COLO668 (cell line): ENCODE measurements around the gene CNNM1.
A peak's percentile ranks its signal among the peaks of the same experiment; 100 is the strongest.

ENCODE experiments used
- DNase-seq: peaks from one replicate; lab custom pipeline; 2025; ENCODE audit not compliant: unreplicated experiment; lab: John Stamatoyannopoulos, UW

Gene CNNM1

DNA sequence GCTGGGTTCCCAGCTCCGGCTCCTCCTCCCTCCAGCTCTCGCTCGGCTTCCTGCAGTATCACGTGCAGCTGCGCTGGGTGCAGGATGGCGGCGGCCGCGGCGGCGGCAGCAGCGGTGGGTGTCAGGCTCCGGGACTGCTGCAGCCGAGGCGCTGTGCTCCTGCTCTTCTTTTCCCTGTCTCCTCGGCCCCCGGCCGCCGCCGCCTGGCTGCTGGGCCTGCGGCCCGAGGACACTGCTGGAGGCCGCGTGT is at the start of gene CNNM1:
Gene CNNM1 (plus strand): TSS at position 53 of the 250 bp plus-strand sequence. CDS start 32 bp downstream, at position 85.
- peak; percentile 69 for DNase-seq

DNA sequence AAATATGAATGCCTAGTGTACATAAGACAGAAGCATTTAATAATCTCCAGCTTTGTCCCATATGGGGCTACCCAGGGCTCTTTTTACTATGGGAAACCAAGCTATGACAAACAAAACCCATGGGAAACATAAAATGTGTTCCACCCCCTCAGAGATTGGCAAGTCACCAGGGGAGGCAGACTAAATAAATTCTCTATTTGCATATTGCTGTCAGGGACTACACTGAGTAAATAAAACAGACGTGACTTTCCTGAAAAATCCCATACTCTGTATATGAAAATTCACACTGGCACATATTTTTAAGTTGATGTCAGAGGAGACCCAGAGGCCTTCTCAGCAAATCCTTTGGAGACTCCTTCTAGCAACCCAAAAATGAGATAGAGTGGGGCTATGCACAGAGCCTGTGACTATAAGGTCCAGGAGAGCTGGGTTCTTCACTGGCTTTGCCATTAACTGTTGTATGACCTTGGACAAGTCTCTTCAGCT is 49.5 kb upstream of the CNNM1 start:
- no peak for DNase-seq

DNA sequence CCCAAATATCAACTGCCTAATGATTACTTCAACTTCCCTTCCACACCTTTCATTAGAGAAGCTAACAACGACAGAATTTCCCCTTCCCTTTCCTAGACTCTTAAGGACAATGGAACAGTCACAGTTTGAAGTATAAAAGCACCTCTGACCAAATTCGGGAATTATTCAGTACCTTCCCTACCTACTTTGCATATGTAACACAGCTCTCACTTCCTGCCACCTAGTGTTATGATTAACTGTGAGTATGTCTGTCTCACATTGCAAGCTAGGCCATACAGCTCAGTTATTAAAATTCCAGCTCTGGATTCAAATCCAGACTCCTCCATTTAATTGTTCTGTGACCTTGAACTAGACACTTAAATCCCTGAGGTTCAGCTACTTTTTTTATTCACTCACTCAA is 48.7 kb upstream of the CNNM1 start:
- no peak for DNase-seq

DNA sequence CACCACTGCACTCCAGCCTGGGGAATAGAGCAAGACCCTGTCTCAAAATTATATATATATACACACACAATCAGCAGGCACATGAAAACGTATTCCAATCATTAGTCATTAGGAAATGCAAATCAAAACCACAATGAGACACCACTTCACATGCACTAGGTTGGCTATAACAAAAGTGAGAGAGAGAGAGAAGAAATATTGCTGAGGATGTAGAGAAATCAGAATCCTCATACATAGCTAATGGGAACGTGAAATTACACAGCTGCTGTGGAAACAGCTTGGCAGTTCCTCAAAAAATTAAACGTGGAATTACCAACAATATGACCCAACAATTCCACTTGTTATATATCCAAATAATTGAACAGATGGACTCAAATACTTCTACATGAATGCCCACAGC is 43.3 kb upstream of the CNNM1 start:
- DNase-seq, result no peak

DNA sequence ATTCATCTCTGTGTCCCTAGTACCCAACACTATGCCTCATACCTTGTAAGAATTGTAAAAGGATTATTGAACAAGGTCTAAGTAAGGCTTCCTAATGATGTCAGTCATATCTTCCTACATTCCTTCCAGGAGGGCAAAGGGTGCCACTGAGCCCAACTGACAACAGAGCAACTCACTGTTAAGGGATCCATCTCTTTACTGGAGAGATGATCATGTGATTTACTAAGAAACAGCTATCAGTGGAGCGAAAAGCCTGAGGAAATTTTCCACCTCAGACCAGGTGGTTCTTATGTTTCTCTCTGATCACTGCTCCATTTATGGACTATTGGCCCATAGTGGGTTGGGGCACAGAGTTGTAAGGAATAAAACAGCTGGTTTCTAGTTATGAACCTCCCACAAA is 38.9 kb upstream of the CNNM1 start:
- DNase-seq, result no peak

DNA sequence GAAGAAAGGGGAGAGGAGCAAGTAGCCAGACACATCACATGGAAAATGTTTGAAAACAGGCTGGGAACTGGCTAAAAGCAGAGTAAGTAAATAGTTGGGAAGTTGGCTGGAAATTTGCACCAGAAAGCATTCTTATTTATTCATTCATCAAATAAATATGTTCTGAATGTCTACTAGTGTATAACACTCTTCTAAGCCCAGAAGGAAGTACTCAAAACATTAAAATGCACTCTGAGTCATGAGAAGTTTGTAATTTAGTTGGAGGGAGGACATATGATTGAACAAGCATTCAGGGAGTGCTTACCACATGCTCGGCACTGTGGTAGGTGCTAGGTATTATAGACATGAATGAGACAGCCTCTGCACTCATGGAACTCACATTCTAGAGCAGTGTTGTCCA is 37.0 kb upstream of the CNNM1 start:
- DNase-seq, result no peak

DNA sequence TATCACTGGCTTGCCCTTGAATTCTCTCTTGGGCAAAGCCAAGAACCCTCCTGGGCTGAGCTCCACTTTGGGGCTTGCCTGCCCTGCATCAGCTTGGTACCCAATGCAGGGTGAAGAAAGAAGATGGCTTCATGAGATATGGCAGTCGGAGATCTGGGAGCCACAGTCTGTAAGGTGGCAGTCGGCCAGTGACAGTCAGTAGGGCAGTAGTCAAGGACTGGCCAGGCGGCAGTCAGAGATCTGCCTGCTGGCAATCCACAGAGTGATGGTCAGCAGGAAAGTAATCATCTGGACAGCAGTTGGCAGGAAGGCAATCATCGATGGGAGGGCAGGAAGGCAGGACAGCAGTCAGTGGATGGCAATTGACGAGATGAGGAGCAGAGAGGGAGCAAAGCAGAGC is 32.6 kb upstream of the CNNM1 start:
- DNase-seq, result no peak

DNA sequence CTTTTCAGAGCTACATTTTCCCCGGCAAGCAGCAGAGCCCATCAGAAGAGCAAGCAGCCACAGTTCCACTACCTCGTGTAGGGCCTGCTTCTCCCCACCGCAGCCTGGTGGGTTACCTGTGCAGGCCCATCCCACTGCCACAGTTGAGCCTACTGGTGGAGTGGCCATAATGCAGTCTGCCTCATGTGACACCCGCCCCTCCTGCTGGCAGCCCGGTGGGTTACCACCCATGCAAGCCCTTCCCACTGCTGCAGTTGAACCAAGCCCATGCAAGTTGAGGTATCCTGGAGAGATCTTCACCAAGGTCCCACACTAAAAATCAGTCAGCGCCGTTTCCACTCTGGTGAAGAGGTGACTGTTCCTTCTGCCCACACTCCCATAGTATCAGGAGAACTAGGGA is 32.1 kb upstream of the CNNM1 start:
- no peak for DNase-seq

DNA sequence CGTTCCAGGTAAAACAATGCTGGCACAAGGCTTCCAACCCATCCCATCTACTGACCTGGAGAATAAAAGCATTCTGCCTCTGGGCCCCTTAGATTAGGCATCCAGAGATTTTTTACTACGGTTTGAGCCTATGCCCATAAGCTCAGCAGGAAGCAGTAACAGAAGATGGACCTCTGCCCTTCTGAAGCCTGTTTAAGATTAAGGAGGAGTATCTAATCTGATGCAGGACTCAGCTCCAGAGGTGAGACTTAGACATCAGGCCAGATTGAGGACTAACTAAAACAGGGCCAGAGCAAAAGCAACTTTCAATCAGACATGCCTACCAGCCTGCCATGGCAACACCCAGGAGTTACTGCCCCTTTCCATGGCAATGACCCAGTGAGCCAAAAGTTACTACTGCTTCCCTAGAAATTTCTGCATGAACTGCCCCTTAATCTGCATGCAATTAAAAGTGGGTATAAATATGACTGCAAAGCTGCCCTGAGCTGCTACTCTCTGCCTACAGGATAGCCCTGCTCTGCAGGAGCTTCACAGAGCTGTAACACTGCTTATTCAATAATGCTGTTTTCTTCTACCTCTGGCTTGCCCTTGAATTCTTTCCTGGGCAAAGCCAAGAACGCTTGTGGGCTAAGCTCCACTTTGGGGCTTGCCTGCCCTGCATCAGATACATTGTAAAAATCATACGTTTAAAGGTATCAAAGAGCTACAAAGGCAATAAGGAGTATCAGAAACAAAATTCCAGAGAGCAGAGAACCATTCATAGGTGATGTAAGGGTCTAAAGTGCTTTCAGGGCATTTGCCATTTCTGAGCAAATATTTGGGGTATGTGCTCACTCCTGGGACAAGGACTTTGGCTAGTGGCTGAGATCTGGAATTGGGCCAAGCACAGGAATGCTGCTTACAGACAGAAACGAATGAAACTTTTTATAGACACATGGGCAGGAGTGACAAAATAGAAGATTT is 25.0 kb upstream of the CNNM1 start:
- DNase-seq, result no peak

DNA sequence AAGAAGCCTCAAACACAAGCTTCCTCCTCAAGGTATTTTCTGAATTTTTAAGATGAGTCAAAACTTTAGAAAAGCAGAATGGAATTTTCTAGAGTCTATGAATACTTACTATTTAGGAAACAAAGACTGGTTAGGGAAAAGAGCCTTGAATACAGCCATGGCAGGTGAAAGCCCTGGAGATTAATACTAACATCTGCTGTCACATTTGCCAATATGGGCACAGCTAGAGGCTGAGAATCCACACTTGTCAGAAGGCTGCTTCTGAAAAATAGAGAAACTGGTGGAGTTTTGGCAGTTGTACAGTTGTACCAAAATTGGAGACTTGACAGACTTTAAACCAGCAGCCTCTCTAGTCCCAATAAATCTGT is 24.3 kb upstream of the CNNM1 start:
- DNase-seq, result no peak

DNA sequence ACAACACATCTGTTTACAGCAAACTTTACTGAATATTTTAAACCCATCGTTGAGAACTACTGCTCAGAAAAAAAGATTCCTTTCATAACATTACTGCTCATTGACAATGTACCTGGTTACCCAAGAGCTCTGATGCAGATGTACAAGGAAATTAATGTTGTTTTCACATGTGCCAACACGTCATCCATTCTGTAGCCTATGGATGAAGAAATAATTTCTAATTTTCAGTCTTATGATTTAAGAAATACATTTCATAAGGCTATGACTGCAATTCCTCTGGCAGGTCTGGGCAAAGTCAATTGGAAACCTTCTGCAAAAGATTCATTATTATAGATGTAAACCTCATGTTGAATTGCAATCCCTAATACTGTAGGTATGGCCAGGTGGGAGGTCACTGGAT is 16.7 kb upstream of the CNNM1 start:
- DNase-seq, result no peak

DNA sequence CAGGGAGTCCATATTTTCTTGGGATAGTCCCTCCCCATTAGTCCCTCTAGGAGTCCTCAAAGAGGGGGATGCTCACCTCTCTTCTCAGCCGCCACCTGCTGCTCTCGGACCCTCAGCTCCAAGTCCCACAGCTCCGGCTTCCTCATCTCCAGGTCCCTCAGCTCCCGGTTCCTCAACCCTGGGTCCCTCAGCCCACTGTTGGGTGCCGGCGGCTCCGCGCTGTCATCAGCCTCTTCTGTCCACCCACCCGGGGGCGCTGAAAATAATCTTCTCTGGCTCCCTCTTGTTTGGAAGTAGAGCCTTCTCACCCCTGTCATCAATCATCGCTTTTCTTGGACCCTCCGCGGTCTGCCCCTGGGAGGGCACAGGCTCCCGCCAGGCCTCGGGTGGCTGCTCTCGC is 13.3 kb upstream of the CNNM1 start:
- no peak for DNase-seq

DNA sequence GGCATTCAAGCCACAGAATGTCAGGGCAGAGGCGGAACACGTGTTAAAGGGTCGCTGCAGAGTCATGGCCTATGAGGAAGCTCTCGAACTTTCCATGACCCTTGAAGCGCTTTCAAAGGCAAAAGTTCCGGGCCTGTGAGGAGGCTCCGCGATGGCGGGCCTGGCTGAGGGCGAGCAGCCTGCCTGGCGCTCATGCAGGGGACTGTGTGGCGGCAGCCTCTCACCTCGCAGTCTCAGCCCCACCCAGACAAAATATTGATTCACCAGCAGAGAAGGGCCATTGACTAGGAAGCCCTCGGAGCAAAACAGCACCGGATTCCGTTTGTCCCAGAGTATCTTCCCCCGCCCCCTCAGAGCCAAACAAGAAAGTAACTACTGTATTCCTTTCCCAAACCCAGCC is 12.8 kb upstream of the CNNM1 start:
- DNase-seq, result no peak

DNA sequence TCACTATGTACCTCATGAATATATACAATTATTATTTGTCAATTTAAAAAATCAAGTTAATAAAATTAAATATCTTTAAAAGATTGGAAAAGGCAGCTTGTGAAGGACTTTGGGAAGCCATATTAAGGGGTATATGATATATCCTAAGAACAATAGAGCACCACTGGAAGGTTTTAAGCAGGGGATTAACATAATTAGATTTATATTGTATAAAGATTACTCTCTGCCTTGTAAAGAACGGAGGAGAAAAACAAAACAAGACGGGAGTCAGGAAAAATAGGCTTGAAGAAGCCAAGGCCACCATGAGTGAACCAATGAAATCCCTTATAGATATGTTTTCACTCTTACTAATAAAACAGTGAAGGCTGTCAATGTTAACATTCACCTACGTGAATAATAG is 11.1 kb upstream of the CNNM1 start:
- DNase-seq, result no peak

DNA sequence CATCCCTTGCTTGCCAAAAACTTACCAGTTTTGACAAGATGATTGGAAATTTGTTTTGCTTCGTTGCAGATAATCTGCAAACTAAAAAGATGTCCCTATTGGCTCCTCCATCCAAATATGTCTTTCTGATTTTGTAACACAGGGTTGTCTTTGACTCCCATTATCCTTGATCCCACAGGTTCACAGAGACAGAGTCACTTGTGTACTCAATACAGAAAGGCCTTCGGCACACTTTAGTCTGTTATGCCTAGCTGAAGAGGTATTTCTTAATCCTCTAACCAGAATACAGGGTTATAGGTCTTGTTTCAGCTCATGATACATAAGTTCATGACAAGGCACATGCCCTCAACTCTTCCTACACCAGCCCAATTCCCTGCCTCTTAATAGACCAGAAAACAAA is 10.7 kb upstream of the CNNM1 start:
- DNase-seq, result no peak

DNA sequence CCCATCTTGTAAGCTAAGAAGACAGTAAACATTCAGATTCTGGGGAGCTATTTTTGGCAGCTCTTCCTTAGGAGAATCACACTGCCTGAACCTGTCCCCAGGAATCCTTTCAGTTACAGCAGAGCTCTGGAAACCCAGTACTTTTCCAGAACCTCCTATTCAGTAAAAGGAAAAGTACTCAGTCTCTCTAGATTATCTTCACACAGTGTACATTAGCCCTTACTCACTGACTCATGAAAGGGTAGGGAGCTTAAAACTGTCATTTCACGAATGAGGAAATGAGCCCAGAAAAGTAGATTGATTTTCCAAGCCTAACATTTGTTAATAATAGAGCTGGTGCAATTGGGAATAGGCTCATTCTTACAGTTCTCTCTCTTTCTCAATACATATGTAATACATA is 3.9 kb upstream of the CNNM1 start:
- DNase-seq, result no peak

DNA sequence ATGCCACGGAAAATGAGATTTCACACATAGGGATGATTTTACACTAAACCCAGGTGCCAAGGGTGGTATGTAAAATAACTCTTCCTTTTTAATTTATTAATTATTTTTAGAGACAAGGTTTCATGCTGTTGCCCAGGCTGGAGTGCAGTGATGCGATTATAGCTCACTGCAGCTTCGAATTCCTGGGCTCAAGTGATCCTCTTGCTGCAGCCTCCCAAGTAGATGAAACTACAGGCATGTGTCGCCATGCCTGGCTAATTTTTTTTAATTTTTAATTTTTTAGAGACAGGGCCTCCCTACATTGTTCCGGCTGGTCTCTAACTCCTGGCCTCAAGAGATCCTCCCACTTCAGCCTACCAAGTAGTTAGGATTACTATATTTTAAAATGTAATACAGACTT is 2.3 kb upstream of the CNNM1 start:
- DNase-seq, result no peak

DNA sequence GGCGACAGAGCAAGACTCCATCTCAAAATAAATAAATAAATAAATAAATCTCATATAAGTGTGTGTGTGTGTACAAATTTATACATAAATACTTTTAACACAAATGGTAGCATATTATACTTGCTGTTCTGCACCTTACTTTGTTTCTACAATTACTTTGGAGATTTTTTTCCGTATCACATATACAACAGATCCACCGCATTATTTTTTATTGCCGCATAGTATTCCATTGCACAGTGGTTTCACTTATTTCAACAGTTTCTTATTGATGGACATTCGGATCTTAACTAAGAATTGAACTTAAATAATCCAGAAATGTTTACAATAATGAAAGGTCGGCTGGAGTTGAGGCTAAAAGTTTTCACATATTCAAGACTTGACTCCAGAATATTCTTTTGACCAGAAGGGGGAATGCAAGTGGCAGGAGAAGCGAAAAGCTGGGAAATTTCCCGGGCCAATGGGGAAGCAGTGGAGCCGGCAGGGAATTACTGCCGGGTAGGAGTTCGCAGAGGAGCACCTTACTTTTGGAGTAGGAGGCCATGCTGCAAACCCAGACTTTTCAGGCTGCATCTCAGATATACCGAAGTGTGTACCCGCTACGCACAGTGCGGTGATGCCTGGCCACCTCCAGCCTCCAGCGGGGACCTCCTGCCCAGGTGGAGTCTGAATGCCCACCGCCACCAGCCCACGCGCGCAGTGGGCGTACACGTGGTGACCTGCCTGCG is 415 bp upstream of the CNNM1 start:
- no peak for DNase-seq

DNA sequence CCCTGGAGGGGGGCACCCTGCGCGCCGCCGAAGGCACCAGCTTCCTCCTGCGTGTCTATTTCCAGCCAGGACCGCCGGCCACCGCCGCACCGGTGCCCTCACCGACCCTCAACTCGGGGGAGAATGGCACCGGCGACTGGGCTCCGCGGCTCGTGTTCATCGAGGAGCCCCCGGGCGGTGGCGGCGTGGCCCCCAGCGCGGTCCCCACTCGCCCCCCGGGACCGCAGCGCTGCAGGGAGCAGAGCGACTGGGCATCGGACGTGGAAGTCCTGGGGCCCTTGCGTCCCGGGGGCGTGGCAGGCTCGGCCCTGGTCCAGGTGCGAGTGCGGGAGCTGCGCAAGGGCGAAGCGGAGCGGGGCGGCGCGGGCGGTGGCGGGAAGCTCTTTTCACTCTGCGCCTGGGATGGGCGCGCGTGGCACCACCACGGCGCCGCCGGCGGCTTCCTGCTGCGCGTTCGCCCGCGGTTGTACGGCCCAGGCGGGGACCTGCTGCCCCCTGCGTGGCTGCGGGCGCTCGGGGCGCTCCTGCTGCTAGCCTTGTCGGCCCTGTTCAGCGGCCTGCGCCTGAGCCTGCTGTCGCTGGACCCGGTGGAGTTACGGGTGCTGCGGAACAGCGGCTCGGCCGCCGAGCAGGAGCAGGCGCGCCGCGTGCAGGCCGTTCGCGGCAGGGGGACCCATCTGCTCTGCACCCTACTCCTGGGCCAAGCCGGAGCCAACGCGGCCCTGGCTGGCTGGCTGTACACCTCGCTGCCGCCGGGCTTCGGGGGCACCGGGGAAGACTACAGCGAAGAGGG is 594 bp downstream of the CNNM1 start:
- DNase-seq, result peak; percentile 69

DNA sequence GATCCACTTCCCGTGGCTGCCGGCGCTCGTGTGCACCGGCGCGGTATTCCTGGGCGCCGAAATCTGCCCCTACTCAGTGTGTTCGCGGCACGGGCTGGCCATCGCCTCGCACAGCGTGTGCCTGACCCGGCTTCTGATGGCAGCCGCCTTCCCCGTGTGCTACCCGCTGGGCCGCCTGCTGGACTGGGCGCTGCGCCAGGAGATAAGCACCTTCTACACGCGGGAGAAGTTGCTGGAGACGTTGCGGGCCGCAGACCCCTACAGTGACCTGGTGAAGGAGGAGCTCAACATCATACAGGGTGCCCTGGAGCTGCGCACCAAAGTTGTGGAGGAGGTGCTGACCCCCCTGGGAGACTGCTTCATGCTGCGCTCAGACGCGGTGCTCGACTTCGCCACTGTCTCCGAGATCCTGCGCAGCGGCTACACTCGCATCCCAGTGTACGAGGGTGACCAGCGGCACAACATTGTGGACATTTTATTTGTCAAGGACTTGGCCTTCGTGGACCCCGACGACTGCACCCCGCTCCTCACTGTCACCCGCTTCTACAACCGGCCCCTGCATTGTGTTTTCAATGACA is 1.3 kb downstream of the CNNM1 start:
- DNase-seq, result peak; percentile 64

DNA sequence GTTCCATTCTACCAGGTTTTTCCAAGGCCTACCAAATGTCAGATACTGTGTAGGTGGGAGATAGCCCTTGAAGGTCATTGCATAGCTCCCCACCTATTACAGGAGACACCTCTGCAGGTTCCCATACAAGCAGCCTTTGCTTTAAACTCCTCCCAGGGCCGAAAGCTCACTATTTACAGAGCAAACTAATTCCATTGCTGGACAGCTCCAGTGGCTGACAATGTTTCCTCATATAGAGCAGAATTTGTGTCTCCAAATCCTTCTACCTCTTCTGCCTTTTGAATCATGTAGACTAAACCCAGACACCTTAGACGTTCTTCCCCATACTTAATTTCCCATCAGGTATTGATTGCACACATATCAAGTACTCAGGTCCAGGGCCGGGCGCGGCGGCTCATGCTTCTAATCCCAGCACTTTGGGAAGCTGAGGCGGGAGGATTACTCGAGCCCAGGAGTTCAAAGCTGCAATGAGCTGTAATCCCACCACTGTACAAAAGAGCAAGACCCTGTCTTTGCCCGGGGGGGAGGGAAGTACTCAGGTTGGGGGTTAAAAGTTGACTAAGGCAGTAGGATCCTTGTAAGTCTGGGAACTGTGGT is 2.1 kb downstream of the CNNM1 start:
- peak; percentile 12 for DNase-seq
